H1 (cell line): ENCODE measurements around the gene APOC3. TPM values are rescaled to one million over a fixed set of nuclear protein-coding genes. Genes with fewer than 3 reads are reported as not detected.

ENCODE experiments used
- CTCF ChIA-PET: fragments of 300-600 bp; sonication (Branson Sonifier 250); formaldehyde crosslinking; loops from one replicate; lab custom pipeline; 2021; ENCODE audit not compliant: partially characterized antibody; lab: Charles Lee
- POLR2A ChIA-PET: fragments of 300-600 bp; sonication (Branson Sonifier 250); formaldehyde crosslinking; loops from one replicate; lab custom pipeline; 2021; ENCODE audit warnings: inconsistent platforms; ENCODE audit not compliant: partially characterized antibody; lab: Charles Lee
- DNase-seq, 2 experiments: peaks; one replicate each; pipeline versions ENCODE4 v3.0.0 to v3.0.0-alpha.2; 2010 to 2022; ENCODE audit warnings: low spot score in 2 of 2, low read depth in 1 of 2, mixed read lengths in 1 of 2
- FAIRE-seq: peaks from 2 replicates; lab custom pipeline; 2011; peaks lifted over from hg19 to GRCh38; lab: Jason Lieb, UNC
- H2AFZ ChIP-seq: 2 replicates; pipeline ENCODE4 v1.8.1; 2012; ENCODE audit warnings: low read length, inconsistent platforms
- H2AK5ac ChIP-seq: 2 replicates; pipeline ENCODE4 v1.6.1; 2013; ENCODE audit warnings: low read depth, low read length
- H2BK120ac ChIP-seq: replicated peaks from 2 replicates; pipeline ENCODE3; 2013; ENCODE audit warnings: low read depth, low read length, inconsistent platforms
- H2BK12ac ChIP-seq: 2 replicates; pipeline ENCODE4 v1.6.1; 2013; ENCODE audit warnings: low read depth, low read length
- H2BK15ac ChIP-seq: 2 replicates; pipeline ENCODE4 v1.6.1; 2013; ENCODE audit warnings: low read length
- H2BK20ac ChIP-seq: 2 replicates; pipeline ENCODE4 v1.6.1; 2013; ENCODE audit warnings: low read length
- H2BK5ac ChIP-seq: 2 replicates; pipeline ENCODE4 v1.6.1; 2013; ENCODE audit warnings: low read depth, low read length
- H3K14ac ChIP-seq: 2 replicates; pipeline ENCODE4 v1.6.1; 2013; ENCODE audit warnings: inconsistent platforms; ENCODE audit not compliant: insufficient read length
- H3K18ac ChIP-seq: 2 replicates; pipeline ENCODE4 v1.6.1; 2013; ENCODE audit warnings: low read length; ENCODE audit errors: extremely low read depth
- H3K23ac ChIP-seq: 2 replicates; pipeline ENCODE4 v1.6.1; 2013; ENCODE audit warnings: inconsistent platforms; ENCODE audit not compliant: insufficient read length
- H3K23me2 ChIP-seq: 2 replicates; pipeline ENCODE4 v1.6.1; 2013; ENCODE audit warnings: low read depth, low read length
- H3K27ac ChIP-seq: 2 replicates; pipeline ENCODE4 v1.6.1; 2011; ENCODE audit warnings: low read depth, low read length, inconsistent platforms
- H3K27me3 ChIP-seq, 4 experiments: replicated peaks in 1 of 4; 1 replicate in 1 of 4; 2 replicates in 3 of 4; pipeline versions ENCODE4 v1.6.1 to v1.8.1; 2011 to 2013; ENCODE audit warnings: low read length in 3 of 4, mild to moderate bottlenecking in 3 of 4, inconsistent platforms in 2 of 4, mixed read lengths in 2 of 4, moderate library complexity in 1 of 4; ENCODE audit not compliant: control insufficient read depth in 3 of 4, insufficient read depth in 3 of 4; ENCODE audit errors: extremely low read depth in 1 of 4
- H3K36me3 ChIP-seq, 4 experiments: 2 replicates each; pipeline versions ENCODE4 v1.6.1 to v1.8.1; 2011 to 2013; ENCODE audit warnings: mild to moderate bottlenecking in 4 of 4, low read length in 3 of 4, moderate library complexity in 2 of 4, control low read depth in 1 of 4, inconsistent platforms in 1 of 4; ENCODE audit not compliant: insufficient read depth in 4 of 4, control insufficient read depth in 2 of 4
- H3K4ac ChIP-seq: replicated peaks from 2 replicates; pipeline ENCODE3; 2013; ENCODE audit warnings: low read length, low read depth, mixed read lengths, inconsistent platforms; ENCODE audit not compliant: insufficient read length
- H3K4me1 ChIP-seq, 4 experiments: replicated peaks in 1 of 4; 1 replicate in 1 of 4; 2 replicates in 3 of 4; pipeline versions ENCODE4 v1.6.1 to v1.8.1; 2011 to 2013; ENCODE audit warnings: low read length in 3 of 4, inconsistent platforms in 2 of 4, mixed read lengths in 1 of 4; ENCODE audit not compliant: insufficient read depth in 4 of 4, control insufficient read depth in 3 of 4
- H3K4me2 ChIP-seq, 2 experiments: 2 replicates each; pipeline versions ENCODE4 v1.6.1 to v1.8.1; 2011 to 2013; ENCODE audit warnings: low read depth in 2 of 2, low read length in 2 of 2, control low read depth in 1 of 2, inconsistent platforms in 1 of 2, mild to moderate bottlenecking in 1 of 2; ENCODE audit not compliant: insufficient read depth in 1 of 2
- H3K4me3 ChIP-seq, 4 experiments: fragments of 200-600, 300-600 bp in 1 of 4; sonication (generic), shearing (Covaris generic), sonication (Bioruptor Twin) in 1 of 4; 2 replicates each; pipeline versions ENCODE4 v1.5.1 to v1.8.1; 2011 to 2016; ENCODE audit warnings: low read length in 4 of 4, low read depth in 3 of 4, control low read depth in 2 of 4, inconsistent platforms in 2 of 4, mild to moderate bottlenecking in 2 of 4, mixed read lengths in 1 of 4, moderate library complexity in 1 of 4; ENCODE audit not compliant: insufficient read depth in 2 of 4; ENCODE audit errors: extremely low read depth in 1 of 4
- H3K56ac ChIP-seq: replicated peaks from 2 replicates; pipeline ENCODE3; 2013; ENCODE audit warnings: low read depth, mild to moderate bottlenecking, mixed read lengths, low read length, inconsistent platforms; ENCODE audit not compliant: insufficient read length
- H3K79me1 ChIP-seq: 2 replicates; pipeline ENCODE4 v1.6.1; 2013; ENCODE audit warnings: low read depth, low read length, control low read depth
- H3K79me2 ChIP-seq, 2 experiments: 2 replicates each; pipeline versions ENCODE4 v1.6.1 to v1.8.1; 2012 to 2013; ENCODE audit warnings: low read length in 2 of 2, mild to moderate bottlenecking in 2 of 2, inconsistent platforms in 1 of 2; ENCODE audit not compliant: insufficient read depth in 2 of 2, control insufficient read depth in 1 of 2
- H3K9ac ChIP-seq, 4 experiments: replicated peaks in 1 of 4; 1 replicate in 1 of 4; 2 replicates in 3 of 4; pipeline versions ENCODE4 v1.6.1 to v1.8.1; 2011 to 2013; ENCODE audit warnings: low read depth in 3 of 4, low read length in 3 of 4, control low read depth in 2 of 4, mild to moderate bottlenecking in 2 of 4, moderate library complexity in 2 of 4, inconsistent platforms in 1 of 4; ENCODE audit errors: extremely low read depth in 1 of 4
- H3K9me3 ChIP-seq, 2 experiments: 2 replicates each; pipeline versions ENCODE4 v1.6.1 to v1.8.1; 2012 to 2013; ENCODE audit warnings: mild to moderate bottlenecking in 2 of 2, moderate library complexity in 2 of 2, control low read depth in 1 of 2, inconsistent platforms in 1 of 2, low read depth in 1 of 2, low read length in 1 of 2, mixed read lengths in 1 of 2; ENCODE audit not compliant: insufficient read depth in 2 of 2
- H4K20me1 ChIP-seq, 2 experiments: replicated peaks in 1 of 2; 2 replicates each; pipeline versions ENCODE3 to v1.8.1; 2011 to 2013; ENCODE audit warnings: inconsistent platforms in 2 of 2, low read length in 2 of 2, mild to moderate bottlenecking in 1 of 2; ENCODE audit not compliant: insufficient read depth in 2 of 2, control insufficient read depth in 1 of 2
- H4K5ac ChIP-seq: 2 replicates; pipeline ENCODE4 v1.6.1; 2013; ENCODE audit warnings: low read length, low read depth, mixed read lengths, inconsistent platforms; ENCODE audit not compliant: insufficient read length
- H4K8ac ChIP-seq: 2 replicates; pipeline ENCODE4 v1.8.0; 2013; ENCODE audit warnings: mild to moderate bottlenecking, moderate library complexity, low read length, inconsistent platforms; ENCODE audit not compliant: insufficient read depth; ENCODE audit errors: extremely low read depth
- H4K91ac ChIP-seq: replicated peaks from 2 replicates; pipeline ENCODE3; 2013; ENCODE audit warnings: low read length, mixed read lengths, inconsistent platforms; ENCODE audit not compliant: insufficient read length
- CTCF ChIP-seq, 3 experiments: IDR thresholded peaks; 1 replicate in 2 of 3; 2 replicates in 1 of 3; pipeline versions ENCODE4 v1.5.1 to v1.6.1; 2011; ENCODE audit warnings: low read length in 3 of 3, mild to moderate bottlenecking in 3 of 3, inconsistent platforms in 2 of 3, low read depth in 1 of 3, moderate library complexity in 1 of 3; ENCODE audit not compliant: insufficient read depth in 1 of 3; ENCODE audit errors: control extremely low read depth in 1 of 3
- POLR2A ChIP-seq, 2 experiments: IDR thresholded peaks; 1 replicate in 1 of 2; 2 replicates in 1 of 2; pipeline ENCODE4 v1.6.1; 2011; ENCODE audit warnings: low read depth in 2 of 2, low read length in 2 of 2, mild to moderate bottlenecking in 2 of 2; ENCODE audit errors: control extremely low read depth in 1 of 2
- WGBS, 2 experiments: shearing (Covaris generic) in 1 of 2; methylation state at CpG; one replicate each; pipeline versions ENCODE4 v1.1.6 to v1.1.7; 2013 to 2015; ENCODE audit warnings: low lambda C conversion rate in 2 of 2, mixed read lengths in 2 of 2, inconsistent platforms in 1 of 2, low coverage in 1 of 2, missing lambda C conversion rate in 1 of 2; ENCODE audit not compliant: insufficient replicate concordance in 2 of 2, insufficient coverage in 1 of 2, insufficient read length in 1 of 2; ENCODE audit errors: extremely low coverage in 1 of 2, missing lambda C conversion rate in 1 of 2; 5-methylcytosine and 5-hydroxymethylcytosine counted together
- polyA plus RNA-seq, 7 experiments: library from polyadenylated mRNA; depleted of rRNA in 3 of 7; stranded (reverse) in 5 of 7; unstranded in 2 of 7; fragments of >200 nt in 5 of 7; fragments of 200-250 nt in 2 of 7; gene quantifications; 1 replicate in 5 of 7; 2 replicates in 1 of 7; 4 replicates in 1 of 7; pipeline versions ENCODE4 v1.2.1 to v1.2.3, GENCODE V29; 2011 to 2013; ENCODE audit warnings: missing spikeins in 2 of 7, mixed read lengths in 2 of 7
- total RNA-seq: library from RNA; stranded (reverse); fragmentation: NEBNext Ultra II Directional; extraction: Animal tissue kit (Norgen Biotek cat#: 25700); gene quantifications from 2 replicates; pipeline ENCODE4 v1.2.1, GENCODE V29; 2021

Gene APOC3
- total and polyA plus RNA-seq, 2 of the 8 experiments (the other 6 are each of a cell fraction or from before 2014, with no cell fraction given), result not detected

- Histone ChIP-seq H3K79me2 (no peaks in the 10 kb centered on the region), H3K14ac (no peak overlapping the region), H2BK12ac (no peak overlapping the region), H3K27me3 (no peaks in the 10 kb centered on the region), H3K4ac (no peak overlapping the region), H3K27ac (no peak overlapping the region), H2BK20ac (no peak overlapping the region), H3K9me3 (no peaks in the 10 kb centered on the region), H3K18ac (no peak overlapping the region), H3K36me3 (peaks cover 0 to 26% (median 16%) of the 10 kb centered on the region in 4 experiments; a peak in 6 of 8 replicates), H2AK5ac (no peak overlapping the region), H2BK5ac (no peak overlapping the region), H3K79me1 (no peaks in the 10 kb centered on the region; the same call in 1 of the 2 replicates), H4K8ac (no peak overlapping the region), H3K56ac (no peak overlapping the region), H3K23ac (no peak overlapping the region), H2AFZ (no peak overlapping the region), H3K23me2 (no peaks in the 10 kb centered on the region), H4K91ac (no peak overlapping the region), H4K5ac (no peak overlapping the region), H2BK120ac (no peak overlapping the region), H4K20me1 (peaks cover 0 to 1% of the 10 kb centered on the region in 2 experiments), H3K9ac (no peak overlapping the region), H3K4me2 (no peak overlapping the region), H3K4me1 (no peaks in the 10 kb centered on the region), H3K4me3 (no peak overlapping the region), H2BK15ac (no peak overlapping the region)
- DNase-seq, result no peak
- FAIRE-seq, result no peak
- 88% methylated on average over 8 of the region's 8 CpGs; no CpG with 5 or more reads in 1 of the 2 experiments for WGBS, 2 experiments
- CTCF ChIA-PET, result interaction anchor here (0.8 to 7.0 kb wide), 13 partner anchors 10 to 269 kb away, joined by 3 to 65 read pairs (median 4); no protein-coding TSS in a partner anchor
- TF ChIP-seq CTCF (IDR thresholded peaks at IDR 0.05; ENCODE audit: control extremely low read depth in 1 of 3, insufficient read depth in 1 of 3, low read depth in 1 of 3, low read length in 3 of 3) (peak; percentile 2 to 19 (median 17); a peak in 2 of 4 replicates), POLR2A (IDR thresholded peaks at IDR 0.05; ENCODE audit: control extremely low read depth in 1 of 2, low read depth in 2 of 2, low read length in 2 of 2) (no peak)
- POLR2A ChIA-PET, result no interaction called here
Measured at GRCh38 chr11:116876656-116877055, 46.9 kb downstream of the APOC3 start.
